Heart right ventricle (tissue), 16 donors: Measurements from ENCODE around the gene POLR2J3. TPM values are rescaled to one million over a fixed set of nuclear protein-coding genes. Genes with fewer than 3 reads are reported as not detected.
"Not testable (repeated sequence)": the region's sequence is repeated elsewhere in the genome, so short reads cannot be mapped to it uniquely, and the experiment has no call there.

Experiments
- ATAC-seq, 8 donors: fragments of 200-7000 bp; cut with Tn5 transposase; one replicate each; pipeline ENCODE4 v1.9.1; 2020; ENCODE audit warnings: mild to moderate bottlenecking in 8 of 8, moderate library complexity in 8 of 8, moderate number of reproducible peaks in 1 of 8
- DNase-seq, 2 donors: peaks; one replicate each; pipeline ENCODE4 v3.0.0-alpha.2; 2020
- H3K27ac ChIP-seq, 10 donors: fragments of 200-600 bp; sonication (generic) in 2 of 10; one replicate each; pipeline versions ENCODE4 v1.5.0 to v1.8.0; 2020 to 2022; ENCODE audit warnings: mild to moderate bottlenecking in 3 of 10
- H3K27me3 ChIP-seq, 7 donors: fragments of 200-600 bp; one replicate each; pipeline ENCODE4 v1.8.0; 2021 to 2022; ENCODE audit warnings: mild to moderate bottlenecking in 2 of 7
- H3K36me3 ChIP-seq, 9 donors: fragments of 200-600 bp; sonication (generic) in 1 of 9; one replicate each; pipeline versions ENCODE4 v1.5.0 to v1.8.0; 2020 to 2022; ENCODE audit warnings: mild to moderate bottlenecking in 2 of 9
- H3K4me1 ChIP-seq, 9 donors: fragments of 200-600 bp; sonication (generic) in 1 of 9; one replicate each; pipeline versions ENCODE4 v1.5.0 to v1.8.0; 2020 to 2022; ENCODE audit warnings: mild to moderate bottlenecking in 4 of 9
- H3K4me3 ChIP-seq, 10 donors: fragments of 200-600 bp; sonication (generic) in 2 of 10; one replicate each; pipeline versions ENCODE4 v1.5.0 to v1.8.0; 2020 to 2022; ENCODE audit warnings: mild to moderate bottlenecking in 7 of 10, moderate library complexity in 2 of 10
- H3K9me3 ChIP-seq, 11 donors: fragments of 200-600 bp in 10 of 11; sonication (generic) in 2 of 11; one replicate each; pipeline versions ENCODE4 v1.5.0 to v1.8.0; 2013 to 2022; ENCODE audit warnings: mild to moderate bottlenecking in 2 of 11, control low read depth in 1 of 11, moderate library complexity in 1 of 11
- WGBS, 2 donors: extraction: QIAGEN DNeasy Blood & Tissue Kit; methylation state at CpG; one replicate each; pipeline ENCODE4 v1.1.7; 2013; ENCODE audit warnings: inconsistent platforms in 1 of 2; 5-methylcytosine and 5-hydroxymethylcytosine counted together
- intact Hi-C, 10 donors: fragments of 100-400 bp; cut with DNase I; formaldehyde crosslinking; loops; one replicate each; pipeline versions ENCODE4 v1.11.1 to v1.14.2; 2022
- polyA plus RNA-seq, 2 donors: library from polyadenylated mRNA; stranded (reverse); fragments of 200-250 nt; gene quantifications; one replicate each; pipeline ENCODE4 v1.2.3, GENCODE V29; 2013
- total RNA-seq, 10 donors: library from RNA; stranded (reverse); fragmentation: NEBNext Ultra II Directional in 3 of 10; extraction: Animal tissue kit (Norgen Biotek cat#: 25700) in 3 of 10; gene quantifications; one replicate each; pipeline versions ENCODE4 v1.2.1 to v1.2.4, GENCODE V29; 2021 to 2023
- donor health status: Arrhythmogenic right ventricular cardiomyopathy.
- donor health status: ischemic (EF 13 %, LVEDD 7.1; RV severe dilation, severe dysfunction).
- donor health status: healthy with polysubstance abuse.
- donor health status: DM: no; HTN: yes; CAD: no.
- donor health status: DM: no; HTN: no; CAD: no.
- donor health status: ischemic (EF 25% LVEDD 6.9; RV normal size, moderate dysfunction).
- donor health status: ischemic (EF 25% LVEDD 5.7; RV mildly dilated, moderate dysfunction).
- donor health status: healthy.
- donor health status: DM: yes; HTN: yes; CAD: no.
- donor health status: Ischemic cardiomyopathy.
- donor health status: ischemic (EF 35%, LVEDD 5.7; RV mildly dilated, moderate dysfunction).
- donor health status: nonischemic (EF 11% LVEDD 7.7; RV severe dilation, severe dysfunction).
- donor health status: DM: yes; HTN: yes; CAD: no.
- donor health status: PGD.
- donor health status: ischemic (EF 29% LVEDD 5.4; RV normal size, mild dysfunction).
- donor health status: nonischemic (EF 23%, LVEDD 6.1; RV moderate dilation, normal function).

POLR2J3 gene
- total and polyA plus RNA-seq, 12 donors, result 6.7 to 102 (median 14.2) TPM

GRCh38 chr7:102517550-102518147, 54.7 kb downstream of the POLR2J3 start, which contains the start of gene RASA4B:
Gene RASA4B (minus strand): TSS chr7:102517777. CDS start chr7:102517710, 67 bp downstream.
- H3K36me3 ChIP-seq, H3K4me1 ChIP-seq, H3K27me3 ChIP-seq, intact Hi-C loops, H3K27ac ChIP-seq, H3K9me3 ChIP-seq: not testable (repeated sequence)
- H3K4me3 ChIP-seq, result peak within 1 kb of the TSS in 1 of 10 donors; percentile 32
- ATAC-seq (peak; percentile 91 to 97 (median 94)), DNase-seq (peak; percentile 4 to 23)
- WGBS, 2 donors, result 0 to 3% methylated on average over 2 to 20 of the region's 61 CpGs

Other genes starting within 250 kb of the POLR2J3 start
- not detected for gene SPDYE6, start 216.1 kb downstream of the POLR2J3 start, total RNA-seq
- under 1 TPM; 0.03 to 0.29 TPM for gene SPDYE6, start 216.1 kb downstream of the POLR2J3 start, polyA plus RNA-seq
- gene PRKRIP1, start 176.2 kb downstream of the POLR2J3 start, total RNA-seq, result 10 to 100 TPM in 9 of 10 donors, 1 to 10 TPM in 1; 7.1 to 14.7 (median 11.3) TPM
- gene PRKRIP1, start 176.2 kb downstream of the POLR2J3 start, polyA plus RNA-seq, result 10 to 100 TPM; 14.8 to 28.2 TPM
- gene ORAI2, start 139.0 kb downstream of the POLR2J3 start, total RNA-seq, result 10 to 100 TPM in 1 of 10 donors, 1 to 10 TPM in 9; 1.7 to 11.6 (median 3.7) TPM
- gene ORAI2, start 139.0 kb downstream of the POLR2J3 start, polyA plus RNA-seq, result 1 to 10 TPM; 2.0 to 5.8 TPM
- 1 to 10 TPM; 4.4 to 8.6 (median 6.2) TPM for gene ALKBH4, start 107.7 kb downstream of the POLR2J3 start, total RNA-seq
- 1 to 10 TPM; 7.9 TPM for gene ALKBH4, start 107.7 kb downstream of the POLR2J3 start, polyA plus RNA-seq
- 10 to 100 TPM in 4 of 10 donors, 1 to 10 TPM in 6; 8.1 to 12.2 (median 9.5) TPM for gene LRWD1, start 107.6 kb downstream of the POLR2J3 start, total RNA-seq
- 10 to 100 TPM in 1 of 2 donors, 1 to 10 TPM in 1; 6.5 to 21.3 TPM for gene LRWD1, start 107.6 kb downstream of the POLR2J3 start, polyA plus RNA-seq
- 10 to 100 TPM; 40.1 to 74.1 (median 52.7) TPM for gene POLR2J, start 93.7 kb downstream of the POLR2J3 start, total RNA-seq
- 100 to 1,000 TPM; 127 to 228 TPM for gene POLR2J, start 93.7 kb downstream of the POLR2J3 start, polyA plus RNA-seq
- gene RASA4B, start 54.8 kb downstream of the POLR2J3 start, total RNA-seq, result 10 to 100 TPM in 2 of 10 donors, 1 to 10 TPM in 8; 1.3 to 23.9 (median 4.2) TPM
- gene RASA4B, start 54.8 kb downstream of the POLR2J3 start, polyA plus RNA-seq, result 1 to 10 TPM; 3.2 to 6.9 TPM
- 10 to 100 TPM in 1 of 10 donors, 1 to 10 TPM in 9; 1.5 to 16.7 (median 6.3) TPM for gene UPK3BL2, start 28.9 kb downstream of the POLR2J3 start, total RNA-seq
- 10 to 100 TPM in 1 of 2 donors, 1 to 10 TPM in 1; 4.6 to 13.9 TPM for gene UPK3BL2, start 28.9 kb downstream of the POLR2J3 start, polyA plus RNA-seq
- gene SPDYE2, start 21.4 kb downstream of the POLR2J3 start, total RNA-seq, result under 1 TPM in 1 of 10 donors, not detected in 9; 0.31 TPM
- gene SPDYE2, start 21.4 kb downstream of the POLR2J3 start, polyA plus RNA-seq, result under 1 TPM in 1 of 2 donors, not detected in 1; 0.51 TPM
- 10 to 100 TPM in 6 of 10 donors, 1 to 10 TPM in 4; 8.3 to 76.1 (median 12.4) TPM for gene RASA4, start 44.2 kb upstream of the POLR2J3 start, total RNA-seq
- gene RASA4, start 44.2 kb upstream of the POLR2J3 start, polyA plus RNA-seq, result 10 to 100 TPM; 10.2 to 13.8 TPM
- gene UPK3BL1, start 70.2 kb upstream of the POLR2J3 start, total RNA-seq, result 10 to 100 TPM in 6 of 10 donors, 1 to 10 TPM in 4; 2.0 to 14.3 (median 10.7) TPM
- 10 to 100 TPM; 10.3 to 82.8 TPM for gene UPK3BL1, start 70.2 kb upstream of the POLR2J3 start, polyA plus RNA-seq
- gene SPDYE2B, start 77.7 kb upstream of the POLR2J3 start, total RNA-seq, result not detected
- gene SPDYE2B, start 77.7 kb upstream of the POLR2J3 start, polyA plus RNA-seq, result not detected
- 1 to 10 TPM; 2.2 to 4.3 (median 3.3) TPM for gene POLR2J2, start 99.1 kb upstream of the POLR2J3 start, total RNA-seq
- 1 to 10 TPM in 1 of 2 donors, under 1 TPM in 1; 0.43 to 8.6 TPM for gene POLR2J2, start 99.1 kb upstream of the POLR2J3 start, polyA plus RNA-seq
- gene FAM185A, start 176.4 kb upstream of the POLR2J3 start, total RNA-seq, result 10 to 100 TPM in 2 of 10 donors, 1 to 10 TPM in 8; 4.8 to 12.4 (median 8.5) TPM
- 1 to 10 TPM; 3.7 to 4.6 TPM for gene FAM185A, start 176.4 kb upstream of the POLR2J3 start, polyA plus RNA-seq